ENCODE data around the gene NPHP4. TPM values are rescaled to one million over a fixed set of nuclear protein-coding genes. Genes with fewer than 3 reads are reported as not detected.

NPHP4 gene
- total RNA-seq, 2 experiments from 2014 or later = 13.4 to 24.2 TPM

GRCh38 chr1:5876094-5876650 lies 116.1 kb downstream of the NPHP4 start:
- H2AFZ ChIP-seq (ENCODE audit: low read length) = no peak overlapping the region
- CTCF ChIA-PET (ENCODE audit: unreplicated experiment) = no interaction called here
- H3K9me2 ChIP-seq (ENCODE audit: insufficient read depth, low read length) = no peaks in the 10 kb centered on the region
- no peak overlapping the region for H3K4me2 ChIP-seq (ENCODE audit: low read length)
- no peaks in the 10 kb centered on the region for H3K4me1 ChIP-seq (ENCODE audit: insufficient read depth, low read length, poor library complexity, severe bottlenecking)
- H4K20me1 ChIP-seq (ENCODE audit: insufficient read depth, low read length) = no peaks in the 10 kb centered on the region
- DNase-seq (ENCODE audit: low spot score) = no peak
- intact Hi-C loops (cut with micrococcal nuclease; ENCODE audit: unreplicated experiment) = no loop called here
- 0 out of 2 replicates have a peak, but pooled peaks cover 4% of the 10 kb centered on the region for H3K36me3 ChIP-seq (ENCODE audit: insufficient read depth, low read length)
- no peak overlapping the region for H3K27ac ChIP-seq (ENCODE audit: low read depth, low read length, poor library complexity, severe bottlenecking)
- BruUV-seq (replicated peaks) = no TSS peak
- H3K9me3 ChIP-seq (ENCODE audit: low read length) = no peaks in the 10 kb centered on the region
- TF ChIP-seq EZH2phosphoT487 (IDR thresholded peaks at IDR 0.05; ENCODE audit: borderline replicate concordance, low read depth, low read length) (no peak), CTCF (conservative IDR thresholded peaks at IDR 0.05; ENCODE audit: low read length) (no peak)
- no peak overlapping the region for H3K4me3 ChIP-seq (ENCODE audit: low read depth, low read length, poor library complexity, severe bottlenecking)
- POLR2A ChIA-PET = no interaction called here
- H3K79me2 ChIP-seq (ENCODE audit: insufficient read depth, low read depth, low read length) = no peaks in the 10 kb centered on the region

GRCh38 chr1:5875345-5875910 lies 116.8 kb downstream of the NPHP4 start:
- Histone ChIP-seq H3K27ac (ENCODE audit: low read depth, low read length, poor library complexity, severe bottlenecking) (no peak overlapping the region), H3K4me1 (ENCODE audit: insufficient read depth, low read length, poor library complexity, severe bottlenecking) (no peaks in the 10 kb centered on the region), H3K36me3 (ENCODE audit: insufficient read depth, low read length) (0 out of 2 replicates have a peak, but pooled peaks cover 4% of the 10 kb centered on the region), H3K9me3 (ENCODE audit: low read length) (no peaks in the 10 kb centered on the region), H3K4me2 (ENCODE audit: low read length) (no peak overlapping the region), H2AFZ (ENCODE audit: low read length) (no peak overlapping the region), H3K79me2 (ENCODE audit: insufficient read depth, low read depth, low read length) (no peaks in the 10 kb centered on the region), H4K20me1 (ENCODE audit: insufficient read depth, low read length) (no peaks in the 10 kb centered on the region), H3K9me2 (ENCODE audit: insufficient read depth, low read length) (no peaks in the 10 kb centered on the region), H3K4me3 (ENCODE audit: low read depth, low read length, poor library complexity, severe bottlenecking) (no peak overlapping the region)
- POLR2A ChIA-PET = no interaction called here
- DNase-seq (ENCODE audit: low spot score) = no peak
- TF ChIP-seq CTCF (conservative IDR thresholded peaks at IDR 0.05; ENCODE audit: low read length) (no peak), EZH2phosphoT487 (IDR thresholded peaks at IDR 0.05; ENCODE audit: borderline replicate concordance, low read depth, low read length) (no peak)
- intact Hi-C loops (cut with micrococcal nuclease; ENCODE audit: unreplicated experiment) = no loop called here
- CTCF ChIA-PET (ENCODE audit: unreplicated experiment) = no interaction called here
- BruUV-seq (replicated peaks) = no TSS peak

- BruUV-seq (replicated peaks) = no TSS peak
Observed at GRCh38 chr1:5874416-5875110, 117.7 kb downstream of the NPHP4 start.

More at GRCh38 chr1:5874416-5875110, 117.7 kb downstream of the NPHP4 start:
- DNase-seq (ENCODE audit: low spot score) = no peak
- H4K20me1 ChIP-seq (ENCODE audit: insufficient read depth, low read length) = no peaks in the 10 kb centered on the region
- no peak for TF ChIP-seq EZH2phosphoT487 (IDR thresholded peaks at IDR 0.05; ENCODE audit: borderline replicate concordance, low read depth, low read length)
- TF ChIP-seq CTCF (conservative IDR thresholded peaks at IDR 0.05; ENCODE audit: low read length) = no peak
- intact Hi-C loops (cut with micrococcal nuclease; ENCODE audit: unreplicated experiment) = no loop called here
- no peaks in the 10 kb centered on the region for H3K4me1 ChIP-seq (ENCODE audit: insufficient read depth, low read length, poor library complexity, severe bottlenecking)
- H2AFZ ChIP-seq (ENCODE audit: low read length) = no peak overlapping the region
- H3K9me2 ChIP-seq (ENCODE audit: insufficient read depth, low read length) = no peaks in the 10 kb centered on the region
- ChIA-PET CTCF (ENCODE audit: unreplicated experiment) (no interaction called here), POLR2A (no interaction called here)
- no peak overlapping the region for H3K4me2 ChIP-seq (ENCODE audit: low read length)
- H3K27ac ChIP-seq (ENCODE audit: low read depth, low read length, poor library complexity, severe bottlenecking) = no peak overlapping the region
- H3K9me3 ChIP-seq (ENCODE audit: low read length) = no peaks in the 10 kb centered on the region
- no peak overlapping the region for H3K4me3 ChIP-seq (ENCODE audit: low read depth, low read length, poor library complexity, severe bottlenecking)
- no peaks in the 10 kb centered on the region for H3K79me2 ChIP-seq (ENCODE audit: insufficient read depth, low read depth, low read length)
- 0 out of 2 replicates have a peak, but pooled peaks cover 4% of the 10 kb centered on the region for H3K36me3 ChIP-seq (ENCODE audit: insufficient read depth, low read length)
